Activated CD4-positive, alpha-beta T cell treated with anti-CD3 and anti-CD28 coated beads, Interleukin-2, amount 10 ng/mL, durations not matched to agents 7 days and 5 days (primary cell): Measurements from ENCODE around the gene GBP4. TPM values are rescaled to one million over a fixed set of nuclear protein-coding genes. Genes with fewer than 3 reads are reported as not detected.

Experiments
- CTCF ChIA-PET: fragments of 350-600 bp; sonication (Branson Sonifier 250); formaldehyde crosslinking; loops from one replicate; lab custom pipeline; 2021; ENCODE audit warnings: antibody characterized with exemption; lab: Charles Lee
- POLR2A ChIA-PET: fragments of 350-600 bp; sonication (Branson Sonifier 250); formaldehyde crosslinking; loops from one replicate; lab custom pipeline; 2021; ENCODE audit warnings: antibody characterized with exemption; lab: Charles Lee
- DNase-seq: peaks from one replicate; pipeline ENCODE4 v3.0.0-alpha.2; 2020
- H3K27ac Mint-ChIP-seq: one replicate; pipeline ENCODE4 v1.8.0; 2021; ENCODE audit warnings: mild to moderate bottlenecking, moderate library complexity, mixed read lengths
- H3K27me3 Mint-ChIP-seq: one replicate; pipeline ENCODE4 v1.8.0; 2021; ENCODE audit warnings: mixed read lengths
- H3K36me3 Mint-ChIP-seq: one replicate; pipeline ENCODE4 v1.8.0; 2021; ENCODE audit warnings: low read depth, mixed read lengths
- H3K4me1 Mint-ChIP-seq: one replicate; pipeline ENCODE4 v1.8.0; 2021; ENCODE audit warnings: mixed read lengths
- H3K4me3 Mint-ChIP-seq: one replicate; pipeline ENCODE4 v1.8.0; 2021; ENCODE audit warnings: mild to moderate bottlenecking, moderate library complexity, mixed read lengths
- H3K9me3 Mint-ChIP-seq: one replicate; pipeline ENCODE4 v1.8.0; 2021; ENCODE audit warnings: mixed read lengths
- total RNA-seq, 2 experiments: library from RNA; stranded (reverse); gene quantifications; one replicate each; pipeline ENCODE4 v1.2.3, GENCODE V29; 2021

Gene GBP4
- total RNA-seq, 2 experiments from 2014 or later: 120 to 129 TPM

DNA sequence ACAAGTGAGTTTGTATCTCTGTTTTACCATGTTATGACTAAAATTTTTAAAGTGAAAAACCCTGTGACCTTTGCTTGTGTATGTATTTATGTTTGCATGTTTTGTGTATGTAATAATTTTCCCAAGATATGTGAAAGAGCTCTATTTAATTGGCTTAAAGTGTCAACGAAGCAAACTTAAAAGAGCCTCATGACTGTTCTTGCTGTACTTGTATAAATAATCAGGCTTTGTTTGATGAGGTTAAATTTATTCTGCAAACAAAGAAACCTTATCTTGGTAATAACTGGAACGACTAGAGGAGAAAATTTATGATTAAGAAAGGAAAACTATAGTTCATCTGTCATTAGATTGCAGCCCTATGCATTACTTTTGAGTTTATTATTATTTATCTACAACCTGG lies 29.6 kb downstream of the GBP4 start:
- Mint-ChIP-seq H3K9me3 (peaks cover 16% of the 10 kb centered on the region), H3K4me3 (no peak overlapping the region), H3K27ac (no peak overlapping the region), H3K4me1 (peaks cover 6% of the 10 kb centered on the region), H3K36me3 (peaks cover 4% of the 10 kb centered on the region), H3K27me3 (no peaks in the 10 kb centered on the region)
- no peak for DNase-seq
- POLR2A ChIA-PET: no interaction called here
- CTCF ChIA-PET: interaction anchor here (0.6 kb wide), 1 partner anchor 88 kb away, joined by 3 read pairs; no protein-coding TSS in a partner anchor

DNA sequence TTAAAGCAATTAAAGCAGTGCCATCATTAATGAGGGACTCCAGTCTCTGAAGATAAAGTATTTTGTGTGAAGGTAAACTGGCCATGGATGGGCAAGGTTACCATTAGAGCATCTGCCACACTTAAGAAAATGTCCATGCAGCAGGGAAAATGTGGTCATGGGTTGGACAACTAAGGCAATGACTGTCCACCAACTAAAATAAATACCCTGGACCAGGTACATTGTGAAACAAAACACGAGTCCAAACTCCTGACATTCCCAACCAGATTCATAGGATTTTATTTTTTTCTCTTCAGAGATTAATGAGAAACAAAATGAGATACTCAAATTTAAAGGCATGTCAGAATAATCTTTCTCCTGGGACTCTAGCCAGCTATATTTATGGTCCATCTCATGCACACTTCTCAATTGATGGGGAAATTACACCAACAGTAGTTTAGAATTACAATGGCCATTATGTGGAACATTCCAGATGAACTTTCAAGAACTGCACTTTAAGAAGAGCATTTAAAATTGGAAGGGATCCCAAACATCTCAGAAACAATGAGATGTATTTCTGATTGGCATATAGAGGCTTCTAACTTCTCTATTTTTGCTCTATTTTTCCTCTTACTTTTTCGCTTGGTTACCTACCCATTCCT lies 31.0 kb downstream of the GBP4 start:
- Mint-ChIP-seq H3K4me3 (no peak overlapping the region), H3K36me3 (peaks cover 4% of the 10 kb centered on the region), H3K4me1 (peaks cover 6% of the 10 kb centered on the region), H3K9me3 (peaks cover 13% of the 10 kb centered on the region), H3K27ac (no peak overlapping the region), H3K27me3 (no peaks in the 10 kb centered on the region)
- CTCF ChIA-PET: interaction anchor here (0.6 kb wide), 1 partner anchor 232 kb away, joined by 3 read pairs; no protein-coding TSS in a partner anchor
- POLR2A ChIA-PET: no interaction called here
- DNase-seq: no peak

DNA sequence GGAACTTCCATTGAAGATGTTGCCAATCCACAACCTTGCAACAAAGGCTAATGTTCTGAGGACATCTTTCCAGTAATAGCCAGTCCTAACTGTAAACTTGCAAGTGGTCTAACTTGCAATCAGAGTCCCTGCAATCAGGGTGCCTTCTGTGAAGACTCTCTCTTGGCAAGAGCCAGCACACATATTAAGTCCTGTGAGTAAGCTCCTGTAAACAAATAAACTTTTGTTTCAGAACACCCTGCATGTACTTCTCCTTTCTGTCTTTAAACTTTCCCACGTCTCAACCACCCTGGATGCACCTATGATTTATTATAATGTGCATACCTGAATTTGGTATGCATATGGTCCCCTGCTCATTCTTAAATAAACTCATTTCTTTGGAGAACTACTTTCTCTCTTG lies 32.0 kb downstream of the GBP4 start:
- H3K36me3 Mint-ChIP-seq: peaks cover 2% of the 10 kb centered on the region
- CTCF ChIA-PET: interaction anchor here (0.6 kb wide), 1 partner anchor 11 kb away, joined by 3 read pairs; no protein-coding TSS in a partner anchor
- H3K27me3 Mint-ChIP-seq: no peaks in the 10 kb centered on the region
- H3K4me1 Mint-ChIP-seq: peaks cover 6% of the 10 kb centered on the region
- DNase-seq: no peak
- POLR2A ChIA-PET: no interaction called here
- H3K27ac Mint-ChIP-seq: no peak overlapping the region
- H3K4me3 Mint-ChIP-seq: no peak overlapping the region
- H3K9me3 Mint-ChIP-seq: peaks cover 18% of the 10 kb centered on the region

DNA sequence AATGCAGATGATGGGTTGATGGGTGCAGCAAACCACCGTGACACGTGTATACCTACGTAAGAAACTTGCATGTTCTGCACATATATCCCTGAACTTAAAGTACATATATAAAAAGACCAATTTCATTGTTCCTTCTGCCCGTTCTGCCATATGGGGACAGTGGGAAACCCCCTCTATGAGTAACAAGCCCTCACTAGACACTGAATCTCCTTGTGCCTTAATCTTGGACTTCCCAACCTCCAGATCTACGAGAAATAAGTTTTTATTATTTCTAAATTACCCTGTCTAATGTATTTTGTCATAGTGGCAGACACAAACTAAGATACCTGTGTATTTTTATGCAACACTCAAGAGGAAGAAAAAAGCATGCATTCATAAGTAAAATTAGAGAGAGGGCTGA lies 32.9 kb downstream of the GBP4 start:
- Mint-ChIP-seq H3K27me3 (peaks cover 4% of the 10 kb centered on the region), H3K4me3 (no peak overlapping the region), H3K9me3 (peaks cover 25% of the 10 kb centered on the region), H3K4me1 (peaks cover 3% of the 10 kb centered on the region), H3K36me3 (no peaks in the 10 kb centered on the region), H3K27ac (no peak overlapping the region)
- POLR2A ChIA-PET: no interaction called here
- CTCF ChIA-PET: interaction anchor here (1.0 kb wide), 1 partner anchor 13 kb away, joined by 3 read pairs; no protein-coding TSS in a partner anchor
- no peak for DNase-seq

DNA sequence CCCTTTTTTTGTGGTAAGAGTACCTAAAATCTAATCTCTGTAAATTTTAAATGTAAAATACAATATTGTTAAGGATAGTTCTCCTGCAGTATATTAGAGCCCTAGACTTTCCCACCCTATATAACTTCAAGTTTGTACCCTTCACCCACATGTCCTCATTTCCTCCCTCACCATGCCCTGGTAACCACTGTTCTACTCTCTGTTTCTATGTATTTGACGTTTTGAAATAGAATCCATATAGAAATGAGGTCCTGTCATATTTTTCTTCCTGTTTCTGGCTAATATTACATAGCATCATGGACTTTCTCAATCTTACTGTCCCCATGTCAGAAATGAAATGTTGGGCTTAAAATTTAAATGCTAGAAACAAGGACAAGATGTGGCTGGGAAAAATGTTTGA lies 47.7 kb downstream of the GBP4 start:
- Mint-ChIP-seq H3K4me1 (peaks cover 8% of the 10 kb centered on the region), H3K4me3 (no peak overlapping the region), H3K27me3 (peaks cover 4% of the 10 kb centered on the region), H3K27ac (no peak overlapping the region), H3K9me3 (peaks cover 5% of the 10 kb centered on the region), H3K36me3 (peaks cover 2% of the 10 kb centered on the region)
- CTCF ChIA-PET: no interaction called here
- no peak for DNase-seq
- POLR2A ChIA-PET: no interaction called here

DNA sequence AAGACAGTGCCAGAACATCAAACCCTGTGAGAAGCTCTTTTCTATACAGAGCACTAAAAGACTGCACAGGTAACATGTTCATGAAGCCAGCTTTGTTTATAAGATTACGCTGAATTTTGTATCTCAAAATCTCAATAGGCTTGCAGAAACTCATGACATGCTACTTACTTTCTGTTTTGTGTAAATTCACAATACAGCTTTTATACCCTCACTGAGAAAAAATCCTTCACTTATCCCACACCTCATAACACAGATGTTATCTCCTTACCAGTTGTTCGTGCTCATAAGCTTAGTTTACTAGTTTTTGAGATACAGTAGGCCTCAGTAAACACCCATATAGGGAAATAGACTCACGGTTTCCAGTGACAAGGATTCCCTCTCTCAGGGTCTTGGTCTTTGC lies 48.8 kb downstream of the GBP4 start:
- CTCF ChIA-PET: interaction anchor here (1.1 kb wide), 1 partner anchor 282 kb away, joined by 3 read pairs; no protein-coding TSS in a partner anchor
- no peak overlapping the region for H3K4me3 Mint-ChIP-seq
- POLR2A ChIA-PET: interaction anchor here (0.6 kb wide), 1 partner anchor 133 kb away, joined by 6 read pairs; no protein-coding TSS in a partner anchor

DNA sequence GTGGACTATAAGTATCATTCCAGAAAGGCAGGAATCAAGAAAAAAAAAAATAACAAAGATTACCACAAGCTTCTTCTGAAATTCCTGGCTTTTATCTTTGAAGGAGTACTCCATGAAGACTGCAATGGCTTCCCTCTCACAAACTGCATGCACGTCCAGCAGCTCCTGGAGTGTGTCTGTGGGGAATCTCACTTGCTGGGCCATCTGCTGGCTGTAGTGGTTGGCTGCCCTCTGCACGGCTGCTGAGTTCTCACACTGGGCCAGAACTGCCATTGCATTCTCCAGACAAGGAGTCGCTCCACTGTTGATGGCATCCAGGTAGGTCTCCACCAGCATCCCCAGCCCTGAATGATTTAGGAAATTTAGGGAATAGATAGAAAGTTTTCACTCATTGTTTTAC lies 49.5 kb downstream of the GBP4 start:
- no peak for DNase-seq
- Mint-ChIP-seq H3K27me3 (peaks cover 4% of the 10 kb centered on the region), H3K27ac (no peak overlapping the region), H3K9me3 (peaks cover 2% of the 10 kb centered on the region), H3K4me3 (no peak overlapping the region), H3K36me3 (no peaks in the 10 kb centered on the region), H3K4me1 (peaks cover 8% of the 10 kb centered on the region)
- CTCF ChIA-PET: interaction anchor here (0.6 to 1.5 kb wide), 6 partner anchors 8 to 283 kb away, joined by 3 to 8 read pairs (median 4); no protein-coding TSS in a partner anchor
- POLR2A ChIA-PET: interaction anchor here (0.7 kb wide), 1 partner anchor 23 kb away, joined by 3 read pairs; the partner anchor contains the start of gene GBP2

More for the DNA sequence above, 48.8 kb downstream of the GBP4 start:
- H3K27me3 Mint-ChIP-seq: peaks cover 4% of the 10 kb centered on the region
- H3K4me1 Mint-ChIP-seq: peaks cover 8% of the 10 kb centered on the region
- no peak overlapping the region for H3K27ac Mint-ChIP-seq
- no peaks in the 10 kb centered on the region for H3K36me3 Mint-ChIP-seq
- H3K9me3 Mint-ChIP-seq: peaks cover 2% of the 10 kb centered on the region
- DNase-seq: no peak

DNA sequence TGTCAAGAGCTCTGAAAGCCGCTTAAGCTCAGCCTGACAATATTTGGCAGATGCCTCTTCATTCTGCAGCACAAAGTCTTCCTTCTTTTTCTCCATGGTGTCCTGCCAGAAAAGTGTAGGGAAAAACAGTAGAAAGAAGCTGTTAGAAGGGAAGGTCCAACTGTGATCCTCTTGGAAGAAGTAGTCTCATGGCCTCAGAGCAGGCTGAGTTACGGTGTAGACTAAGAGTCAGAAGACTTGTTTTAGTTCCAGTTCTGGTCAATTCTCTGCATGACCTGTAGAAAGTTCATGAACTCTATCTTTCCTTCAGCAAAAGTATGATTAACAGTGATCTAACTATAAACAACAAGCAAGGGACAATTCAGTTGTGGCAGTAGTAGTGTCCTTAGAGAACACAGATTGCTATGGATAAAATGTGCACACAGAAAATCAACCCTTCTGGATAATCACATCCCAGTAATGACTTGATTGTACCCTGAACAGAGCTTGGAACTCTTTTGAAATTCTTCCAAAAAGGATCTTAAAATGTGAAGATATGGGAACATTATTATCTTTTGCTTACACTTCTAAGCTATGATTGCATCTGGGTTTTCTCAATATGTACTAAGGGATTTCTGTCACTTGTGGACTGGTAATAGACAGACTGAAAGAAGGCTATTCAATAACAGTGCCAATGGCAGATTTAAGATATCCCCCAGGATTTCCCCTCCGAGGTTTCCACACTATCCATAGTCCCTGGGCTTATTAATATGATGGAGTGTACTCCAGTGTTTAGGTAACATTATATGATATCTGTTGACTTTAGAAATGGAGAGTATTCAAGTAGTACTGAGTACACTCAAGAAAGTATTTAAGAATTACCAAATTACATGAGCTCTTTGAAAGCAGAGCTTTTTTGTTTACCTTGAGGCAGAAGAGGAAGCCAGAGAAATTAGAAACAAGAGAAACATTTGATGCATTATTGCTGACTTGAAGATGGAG lies 50.8 kb downstream of the GBP4 start:
- ChIA-PET CTCF (interaction anchor here (0.6 to 1.5 kb wide), 7 partner anchors 10 to 142 kb away, joined by 3 to 8 read pairs (median 3); no protein-coding TSS in a partner anchor), POLR2A (interaction anchor here (0.6 kb wide), 1 partner anchor 21 kb away, joined by 3 read pairs; no protein-coding TSS in a partner anchor)
- no peak overlapping the region for H3K27ac Mint-ChIP-seq
- H3K4me1 Mint-ChIP-seq: peaks cover 8% of the 10 kb centered on the region
- H3K4me3 Mint-ChIP-seq: no peak overlapping the region
- H3K36me3 Mint-ChIP-seq: no peaks in the 10 kb centered on the region
- peaks cover 4% of the 10 kb centered on the region for H3K27me3 Mint-ChIP-seq
- H3K9me3 Mint-ChIP-seq: peaks cover 2% of the 10 kb centered on the region
- no peak for DNase-seq

DNA sequence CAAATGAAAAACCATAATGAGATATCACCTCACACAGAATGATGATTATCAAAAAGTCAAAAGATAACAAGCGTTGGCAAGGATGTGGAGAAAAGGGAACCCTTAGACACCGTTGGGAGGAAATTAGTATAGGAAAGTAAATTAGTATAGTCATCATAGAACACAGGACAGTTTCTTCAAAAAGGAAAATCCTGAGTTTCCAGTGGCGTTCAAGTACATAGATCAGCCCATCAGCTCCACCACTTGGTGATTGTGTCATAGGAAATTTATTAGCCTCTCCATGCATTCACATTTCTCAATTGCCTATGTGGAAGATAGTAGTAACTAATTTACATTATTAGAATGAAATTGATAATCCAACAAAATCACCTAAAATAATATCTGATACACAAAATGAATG lies 52.0 kb downstream of the GBP4 start:
- no peak for DNase-seq
- Mint-ChIP-seq H3K27ac (no peak overlapping the region), H3K4me1 (peaks cover 9% of the 10 kb centered on the region), H3K36me3 (no peaks in the 10 kb centered on the region), H3K4me3 (no peak overlapping the region), H3K27me3 (peaks cover 4% of the 10 kb centered on the region), H3K9me3 (peaks cover 2% of the 10 kb centered on the region)
- ChIA-PET CTCF (no interaction called here), POLR2A (no interaction called here)

DNA sequence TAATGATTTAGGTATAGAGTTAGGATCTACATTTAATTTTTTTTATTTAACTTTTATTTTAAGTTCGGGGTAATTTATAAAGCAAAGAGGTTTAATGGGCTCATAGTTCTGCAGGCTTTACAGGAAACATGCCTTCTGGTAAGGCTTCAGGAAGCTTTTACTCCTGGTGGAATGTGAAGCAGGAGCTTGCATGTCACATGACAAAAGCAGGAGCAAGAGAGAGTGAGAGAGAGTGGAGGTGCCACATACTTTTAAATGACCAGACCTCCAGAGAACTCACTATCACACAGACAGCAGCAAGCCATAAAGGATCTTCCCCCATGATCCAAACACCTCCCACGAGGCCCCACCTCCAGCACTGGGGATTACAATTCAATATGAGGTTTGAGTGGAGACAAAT lies 55.3 kb downstream of the GBP4 start:
- Mint-ChIP-seq H3K4me1 (peaks cover 5% of the 10 kb centered on the region), H3K9me3 (peaks cover 1% of the 10 kb centered on the region), H3K27ac (no peak overlapping the region), H3K36me3 (peaks cover 2% of the 10 kb centered on the region), H3K4me3 (no peak overlapping the region), H3K27me3 (peaks cover 4% of the 10 kb centered on the region)
- no peak for DNase-seq
- CTCF ChIA-PET: interaction anchor here (0.7 to 0.9 kb wide), 2 partner anchors 9 to 19 kb away, joined by 3 read pairs; no protein-coding TSS in a partner anchor
- POLR2A ChIA-PET: no interaction called here

DNA sequence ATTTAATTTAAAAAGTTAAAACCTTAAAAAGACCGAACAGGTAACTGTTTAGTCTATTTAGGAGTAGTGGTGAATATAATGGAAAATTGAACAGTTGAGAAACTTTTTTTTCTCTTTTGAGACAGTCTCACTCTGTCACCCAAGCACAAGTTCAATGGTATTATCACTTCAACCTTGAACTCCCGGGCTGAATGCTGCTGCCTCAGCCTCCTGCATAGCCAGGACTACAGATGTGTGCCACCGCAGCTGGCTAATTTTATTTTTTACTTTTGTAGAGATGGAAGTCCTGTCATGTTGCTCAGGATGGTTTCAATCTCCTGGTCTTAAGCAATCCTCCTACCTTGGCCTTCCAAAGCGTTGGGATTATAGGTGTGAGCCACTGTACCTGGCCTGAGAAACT lies 56.6 kb downstream of the GBP4 start:
- Mint-ChIP-seq H3K27me3 (peaks cover 2% of the 10 kb centered on the region), H3K4me1 (peaks cover 5% of the 10 kb centered on the region), H3K27ac (no peak overlapping the region), H3K36me3 (peaks cover 3% of the 10 kb centered on the region), H3K9me3 (peaks cover 12% of the 10 kb centered on the region), H3K4me3 (no peak overlapping the region)
- ChIA-PET CTCF (interaction anchor here (2.2 kb wide), 1 partner anchor 17 kb away, joined by 5 read pairs; the partner anchor contains the start of gene GBP2), POLR2A (no interaction called here)
- DNase-seq: no peak

DNA sequence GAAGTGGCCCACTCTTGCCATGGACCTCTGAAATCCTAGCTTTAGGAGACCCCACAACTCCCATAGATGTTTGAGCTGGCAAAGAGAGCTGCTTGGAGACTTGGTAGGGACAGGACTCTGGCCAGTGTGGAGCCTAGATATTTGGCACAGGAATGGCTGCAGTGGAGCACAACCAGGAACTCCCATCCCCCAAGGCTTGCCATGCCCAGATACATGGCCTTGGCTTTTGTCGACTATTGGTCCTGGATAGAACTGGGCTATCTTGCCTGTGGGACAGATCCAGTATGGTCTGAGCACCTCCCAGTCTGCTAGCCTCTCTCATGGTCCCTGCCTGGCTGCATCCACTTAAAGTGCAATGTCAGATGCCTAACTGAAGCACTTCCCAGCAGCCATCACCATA lies 65.0 kb downstream of the GBP4 start:
- Mint-ChIP-seq H3K9me3 (peaks cover 36% of the 10 kb centered on the region), H3K27me3 (no peaks in the 10 kb centered on the region), H3K27ac (no peak overlapping the region), H3K4me1 (peaks cover 15% of the 10 kb centered on the region), H3K4me3 (no peak overlapping the region), H3K36me3 (peaks cover 35% of the 10 kb centered on the region)
- CTCF ChIA-PET: interaction anchor here (0.6 to 1.1 kb wide), 3 partner anchors 16 to 225 kb away, joined by 3 to 4 read pairs (median 3); no protein-coding TSS in a partner anchor
- no peak for DNase-seq
- POLR2A ChIA-PET: no interaction called here
